Germinal center (tissue), 1 donor: ENCODE measurements around the gene EFEMP2.
A peak's percentile ranks its signal among the peaks of the same experiment; 100 is the strongest.
"Not testable (repeated sequence)": the region's sequence is repeated elsewhere in the genome, so short reads cannot be mapped to it uniquely, and the experiment has no call there.

Experiments
- DNase-seq: peaks from one replicate; pipeline ENCODE4 v3.0.0; 2012; ENCODE audit warnings: mixed read lengths, low spot score

EFEMP2 gene

DNA sequence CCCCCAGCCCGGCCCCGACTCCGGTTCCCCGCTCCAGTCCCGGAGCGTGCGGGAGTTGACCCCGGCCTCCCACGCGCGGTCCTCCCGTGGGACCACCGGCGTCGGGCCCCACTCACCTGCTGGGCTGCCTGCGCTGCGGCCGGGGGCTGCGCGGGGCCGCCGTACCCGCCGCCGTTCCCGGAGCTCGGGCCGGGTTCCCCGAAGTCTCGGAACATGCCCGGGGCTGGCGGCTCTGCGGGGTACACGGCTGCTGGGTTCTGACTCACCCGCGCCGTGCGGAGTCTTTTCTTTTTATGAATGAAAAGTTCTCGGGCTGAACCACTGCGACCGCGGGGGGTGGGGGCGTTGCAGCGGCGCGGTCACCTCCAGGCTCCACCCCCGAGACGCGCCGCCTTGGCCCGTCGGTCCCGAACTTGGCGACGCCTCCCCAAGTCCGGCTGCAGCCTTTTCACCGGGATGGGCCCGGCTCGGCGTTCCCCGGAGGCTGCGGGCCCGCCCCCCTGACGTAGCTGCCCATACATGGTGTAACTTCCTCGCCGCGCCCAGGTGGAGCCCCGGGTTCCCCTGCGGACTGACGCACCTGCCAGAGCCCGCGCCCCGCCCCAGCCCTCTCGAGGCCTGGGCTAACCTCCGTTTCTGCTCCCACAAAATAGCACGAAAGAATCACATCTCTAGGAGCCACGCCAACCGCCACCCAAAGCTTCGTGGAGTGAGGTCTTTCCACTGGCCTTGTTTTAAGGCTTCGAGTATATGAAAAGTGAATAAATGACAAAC, 27.7 kb upstream of the EFEMP2 start, which contains the start of gene FOSL1:
Gene FOSL1 (minus strand): TSS at position 264 of the 774 bp plus-strand sequence. CDS start 49 bp downstream, at position 215.
- DNase-seq, result peak; percentile 87

DNA sequence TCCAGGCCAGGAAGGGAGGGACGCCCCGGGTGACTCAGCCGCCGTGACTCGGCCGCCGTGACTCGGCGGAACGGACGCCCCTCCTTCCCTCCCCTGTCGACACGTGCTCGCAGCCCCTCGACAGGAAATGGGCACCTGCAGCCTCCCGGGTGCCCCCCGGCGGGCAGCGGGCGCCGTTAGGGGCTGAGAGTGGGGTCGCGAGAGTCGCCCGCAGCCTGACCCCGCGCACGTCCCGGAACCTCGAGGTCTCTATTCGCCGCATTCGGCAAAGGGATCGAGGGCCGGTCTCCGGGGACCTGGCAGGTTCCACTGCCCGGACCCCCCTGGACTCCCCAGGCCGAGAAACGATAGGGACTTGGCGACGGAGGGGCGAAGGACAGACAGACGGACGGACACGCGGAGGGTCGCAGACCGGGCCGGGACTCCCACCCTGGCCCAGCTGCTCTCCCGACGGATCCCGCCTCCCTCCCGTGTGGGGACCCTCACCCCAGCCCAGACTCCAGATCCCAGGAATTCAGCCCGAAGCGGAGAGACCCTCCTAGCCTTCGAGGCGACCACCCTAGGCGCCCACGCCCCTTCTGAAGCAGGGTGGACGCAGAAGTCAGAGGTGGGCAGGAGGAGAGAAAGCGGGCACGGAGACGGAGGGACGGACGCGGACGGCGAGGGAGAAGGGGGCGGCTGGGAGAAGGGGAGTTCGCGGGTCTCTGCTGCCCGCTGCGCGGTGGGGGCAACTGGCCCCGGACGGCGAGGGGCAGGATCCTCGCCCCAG, 26.9 kb upstream of the EFEMP2 start:
- no peak for DNase-seq

DNA sequence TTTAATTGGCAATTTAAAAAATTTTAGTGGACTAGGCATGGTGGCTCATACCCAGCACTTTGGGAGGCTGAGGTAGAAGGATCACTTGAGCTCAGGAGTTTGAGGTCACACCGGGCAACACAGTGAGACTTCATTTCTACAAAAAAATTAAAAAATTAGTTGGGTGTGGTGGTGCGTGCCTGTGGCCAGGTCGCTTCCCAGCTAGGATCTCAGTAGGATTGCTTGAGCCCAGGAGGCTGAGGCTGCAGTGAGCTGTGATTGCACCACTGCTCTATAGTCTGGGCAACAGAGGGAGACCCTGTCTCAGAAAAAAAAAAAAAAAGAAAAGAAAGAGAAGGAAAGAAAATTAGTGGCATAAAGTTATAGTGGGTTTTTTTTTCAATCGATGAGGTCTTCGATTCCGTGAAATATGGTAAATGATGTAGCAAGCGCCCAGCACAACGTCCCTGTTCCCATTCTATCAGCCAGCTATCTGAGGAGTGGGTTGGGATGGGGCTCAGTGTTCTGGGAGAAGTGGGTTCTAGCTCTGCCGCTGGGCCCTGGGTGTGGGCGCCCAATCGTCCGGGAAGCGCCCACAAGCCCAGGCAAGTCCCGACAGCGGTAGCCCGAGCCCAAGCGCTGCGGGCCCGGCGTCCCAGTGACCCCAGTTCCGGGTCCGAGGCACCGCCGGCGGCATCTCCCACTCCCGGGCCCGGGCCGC, 26.2 kb upstream of the EFEMP2 start:
- no peak for DNase-seq

DNA sequence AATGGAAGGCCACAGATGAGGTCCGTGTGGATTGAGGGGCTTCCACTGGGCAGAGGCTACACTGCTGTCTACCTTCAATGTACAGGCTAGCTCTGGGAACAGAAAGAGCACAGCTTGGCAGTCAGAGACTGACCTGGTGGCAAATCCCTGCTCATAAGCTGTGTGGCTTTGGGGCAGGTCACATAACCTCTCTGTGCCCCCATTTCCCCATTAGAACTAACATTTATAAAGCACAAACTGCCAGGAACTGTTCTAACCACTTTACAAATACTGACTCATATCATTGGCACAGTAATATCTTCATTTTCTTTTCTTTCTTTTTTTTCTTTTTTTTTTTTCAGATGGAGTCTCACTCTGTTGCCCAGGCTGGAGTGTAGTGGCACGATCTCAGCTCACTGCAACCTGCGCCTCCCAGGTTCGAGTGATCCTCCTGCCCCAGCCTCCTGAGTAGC, 24.4 kb upstream of the EFEMP2 start:
- no peak for DNase-seq

DNA sequence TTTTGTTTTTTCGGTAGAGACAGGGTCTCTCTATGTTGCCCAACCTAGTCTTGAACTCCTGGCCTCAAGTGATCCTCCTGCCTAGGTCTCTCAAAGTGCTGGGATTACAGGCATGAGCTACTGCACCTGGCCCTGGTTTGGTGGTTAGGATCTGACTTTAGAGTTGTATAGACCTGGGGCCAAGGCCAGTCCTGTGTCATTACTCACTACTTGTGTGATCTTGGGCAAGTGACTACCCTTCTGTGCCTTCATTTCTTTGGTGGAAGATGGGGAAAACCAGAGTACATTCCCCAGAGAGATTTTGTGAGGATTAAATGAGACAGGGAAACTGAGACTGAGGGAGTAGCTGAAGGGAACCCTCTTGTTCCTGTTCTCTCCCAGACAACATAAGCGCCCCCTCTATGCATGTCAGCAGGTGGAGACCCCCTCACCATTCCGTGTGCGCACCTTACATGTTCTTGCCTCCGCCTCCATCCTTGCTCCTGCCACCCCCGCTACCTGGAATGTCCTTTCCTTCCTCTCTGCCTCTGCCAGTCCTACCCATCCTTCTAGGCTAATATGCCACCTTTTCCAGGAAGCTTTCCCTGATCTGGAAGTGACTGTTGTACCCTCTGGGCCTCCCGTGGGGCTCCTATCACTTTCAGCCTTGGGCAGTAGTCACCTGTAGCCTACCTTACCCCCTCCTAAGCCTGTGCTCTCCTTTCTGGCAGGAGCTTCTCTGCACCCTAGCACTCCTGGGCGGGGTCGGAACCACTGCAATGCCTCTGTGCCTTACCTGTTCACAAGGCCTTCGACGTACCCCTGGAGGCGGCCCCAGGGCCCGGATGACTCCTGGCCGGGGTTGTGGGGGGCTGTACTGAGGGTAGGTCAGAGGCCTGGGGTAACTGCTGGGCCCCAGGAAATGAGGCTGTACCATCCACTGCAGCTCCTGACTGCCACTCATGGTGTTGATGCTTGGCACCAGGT, 23.7 kb upstream of the EFEMP2 start:
- DNase-seq, result no peak

DNA sequence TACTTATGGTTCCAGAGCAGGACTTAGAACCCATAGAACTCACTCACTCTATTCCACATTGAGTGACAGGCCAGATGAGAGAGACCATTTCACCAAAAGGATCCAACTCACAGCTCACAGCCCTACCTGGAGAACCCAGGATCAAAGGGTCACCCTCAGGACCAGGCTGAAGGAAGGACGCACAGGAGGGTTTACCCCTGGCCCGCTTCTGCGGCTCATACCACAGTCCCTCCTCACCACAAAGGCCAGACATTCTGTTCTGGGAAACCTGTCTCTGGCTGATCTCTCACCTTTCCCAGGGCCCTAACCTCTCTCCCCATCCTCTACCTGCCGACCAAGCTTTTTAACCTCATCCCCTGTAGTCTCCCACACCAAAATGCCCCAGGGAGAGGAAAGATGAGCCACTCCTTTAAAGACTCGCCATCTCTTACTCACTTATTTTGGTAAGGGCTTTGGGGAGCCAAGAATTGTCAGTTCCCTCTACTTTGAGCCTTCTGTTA, 22.9 kb upstream of the EFEMP2 start:
- no peak for DNase-seq

DNA sequence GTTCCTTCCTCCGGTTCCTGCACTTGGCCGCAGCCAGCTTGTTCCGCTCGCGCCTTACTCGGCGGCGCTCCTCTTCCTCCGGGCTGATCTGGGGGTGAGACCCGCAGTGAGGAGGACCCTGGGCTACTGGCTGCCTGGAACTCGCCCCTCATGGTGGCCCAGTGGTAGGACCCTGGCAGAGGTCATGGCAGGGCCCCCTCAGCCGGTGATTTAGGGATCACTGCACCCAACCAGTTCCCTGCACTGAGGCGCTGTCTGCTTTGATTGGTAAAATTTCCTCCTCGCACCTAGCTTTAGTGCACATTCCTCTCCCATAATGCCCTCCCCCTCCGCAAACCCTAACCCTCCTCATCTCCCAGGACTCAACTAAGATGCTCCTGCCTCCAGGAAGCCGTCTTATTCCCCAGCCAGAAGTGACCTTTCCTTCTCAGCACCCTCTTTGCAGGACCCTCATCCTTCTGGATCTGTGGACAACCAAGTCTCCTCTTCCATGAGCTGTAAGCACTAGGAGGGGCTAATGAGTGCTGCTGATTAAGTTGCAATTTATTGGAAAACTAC, 21.5 kb upstream of the EFEMP2 start:
- no peak for DNase-seq

DNA sequence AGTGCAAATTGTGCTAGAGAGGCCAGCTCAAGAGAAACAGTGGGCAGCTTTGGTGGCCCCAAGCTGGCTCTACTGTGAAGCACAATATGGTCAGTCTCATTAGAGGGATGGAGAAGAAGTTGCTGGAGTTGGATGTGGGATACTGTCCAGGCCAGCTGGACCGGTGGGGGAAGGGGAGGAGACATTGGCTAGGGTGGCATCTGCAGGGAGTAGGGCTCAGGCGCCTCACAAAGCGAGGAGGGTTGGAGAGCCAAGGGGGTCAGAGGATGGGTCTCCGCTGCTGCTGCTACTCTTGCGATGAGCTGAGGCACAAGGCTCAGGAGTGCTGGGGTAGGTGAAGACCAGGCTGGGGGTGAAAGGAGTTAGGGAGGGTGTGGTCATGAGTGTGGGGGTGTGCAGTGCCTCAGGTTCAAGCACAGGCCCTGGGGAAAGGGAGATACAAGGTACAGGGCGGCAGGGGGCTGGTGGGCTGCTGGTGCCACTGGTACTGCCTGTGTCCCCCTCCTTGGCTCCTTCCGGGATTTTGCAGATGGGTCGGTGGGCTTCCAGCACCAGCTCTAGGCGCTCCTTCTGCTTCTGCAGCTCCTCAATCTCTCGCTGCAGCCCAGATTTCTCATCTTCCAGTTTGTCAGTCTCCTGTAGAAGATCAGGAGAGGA, 20.2 kb upstream of the EFEMP2 start:
- no peak for DNase-seq

DNA sequence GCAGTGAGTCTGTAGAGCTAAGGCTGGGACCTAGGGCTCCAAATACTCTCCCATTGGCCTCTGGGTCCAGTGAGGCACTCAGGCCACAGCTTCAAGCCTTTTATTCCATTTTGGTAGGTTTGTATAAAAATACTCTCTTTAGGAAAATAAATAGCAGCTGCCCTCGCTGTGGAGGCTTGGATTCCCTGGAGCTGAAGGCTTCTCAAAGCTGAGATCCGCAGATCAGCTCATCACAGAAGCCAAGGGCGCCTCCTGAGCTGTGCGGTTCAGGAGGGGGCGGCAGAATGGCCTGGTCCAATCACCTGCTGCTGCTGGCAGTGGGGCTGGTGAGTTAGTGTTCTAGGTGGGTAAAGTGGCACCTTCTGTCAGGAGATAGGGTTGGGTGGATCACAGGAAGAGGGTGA, 19.5 kb upstream of the EFEMP2 start:
- not testable (repeated sequence) for DNase-seq

DNA sequence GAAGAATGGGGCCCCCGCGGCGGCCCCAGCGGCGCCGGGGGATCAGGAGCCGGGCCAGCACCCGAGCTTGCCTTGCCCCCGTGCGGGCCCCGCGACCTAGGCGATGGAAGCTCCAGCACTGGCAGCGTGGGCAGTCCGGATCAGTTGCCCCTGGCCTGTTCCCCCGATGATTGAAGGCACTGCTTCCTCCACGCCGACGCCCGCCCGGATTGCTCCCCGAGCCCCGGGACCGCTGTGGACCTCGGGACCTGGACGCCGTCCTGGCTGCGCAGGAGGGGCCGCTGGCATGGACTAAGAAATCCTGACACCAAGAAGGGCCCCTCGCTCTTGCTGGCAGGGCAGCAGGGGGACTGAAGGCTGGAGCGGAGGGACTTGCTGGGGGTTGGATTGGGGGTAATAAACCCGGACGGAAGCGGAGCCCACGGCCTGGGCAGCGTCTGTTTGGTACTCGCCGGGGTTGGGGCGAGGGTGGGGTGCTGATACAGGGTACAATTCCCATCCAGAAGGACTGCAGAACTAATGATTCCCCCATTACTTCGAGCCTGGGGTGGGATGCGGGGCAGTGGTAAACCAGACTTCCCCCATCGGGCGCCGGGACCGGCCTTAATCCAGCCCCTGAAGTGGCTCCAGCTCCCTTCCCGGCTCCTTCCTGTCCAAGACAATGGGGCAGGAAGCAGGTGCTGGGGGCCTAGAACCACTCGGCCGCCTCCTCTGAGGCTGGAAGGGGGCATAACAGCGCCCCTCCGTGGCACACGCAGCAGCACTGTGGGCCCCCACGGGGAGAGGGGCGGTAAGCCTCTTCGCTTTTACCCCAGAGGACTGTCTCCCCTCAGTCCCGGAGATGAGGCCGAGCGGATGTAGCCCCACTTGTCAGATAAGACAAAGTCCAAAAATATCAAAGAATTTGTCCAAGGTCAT, 18.9 kb upstream of the EFEMP2 start:
- no peak for DNase-seq

DNA sequence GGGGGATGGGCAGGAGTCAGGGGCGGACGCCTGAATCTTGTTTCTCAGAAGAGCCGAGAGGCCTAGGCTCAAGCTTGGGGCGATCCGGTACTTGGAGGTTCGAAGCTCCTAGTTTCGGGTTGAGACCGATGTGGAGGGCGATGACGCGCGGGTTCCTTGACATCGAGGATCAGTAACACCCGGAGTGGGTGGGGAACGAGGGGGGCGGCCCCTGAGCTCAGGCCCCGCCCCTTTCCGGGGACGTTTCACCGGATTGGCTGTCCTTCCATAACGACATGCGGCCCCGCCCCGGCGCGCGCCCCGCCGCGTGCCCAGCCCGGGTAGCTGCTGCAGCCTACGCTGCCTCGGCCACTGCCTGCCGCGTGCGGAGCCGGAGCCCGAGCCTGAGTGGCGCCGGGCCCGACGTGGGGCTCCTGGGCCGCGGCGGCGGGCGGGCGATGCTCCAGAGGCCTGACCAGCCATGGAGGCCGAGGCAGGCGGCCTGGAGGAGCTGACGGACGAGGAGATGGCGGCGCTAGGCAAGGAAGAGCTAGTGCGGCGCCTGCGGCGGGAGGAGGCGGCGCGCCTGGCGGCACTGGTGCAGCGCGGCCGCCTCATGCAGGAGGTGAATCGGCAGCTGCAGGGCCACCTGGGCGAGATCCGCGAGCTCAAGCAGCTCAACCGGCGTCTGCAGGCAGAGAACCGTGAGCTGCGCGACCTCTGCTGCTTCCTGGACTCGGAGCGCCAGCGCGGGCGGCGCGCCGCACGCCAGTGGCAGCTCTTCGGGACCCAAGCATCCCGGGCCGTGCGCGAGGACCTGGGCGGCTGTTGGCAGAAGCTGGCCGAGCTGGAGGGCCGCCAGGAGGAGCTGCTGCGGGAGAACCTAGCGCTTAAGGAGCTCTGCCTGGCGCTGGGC, 18.0 kb upstream of the EFEMP2 start, which contains the start of gene CCDC85B:
Gene CCDC85B (plus strand): TSS at position 350 of the 895 bp plus-strand sequence. CDS start 111 bp downstream, at position 461.
- peak; percentile 97 for DNase-seq

DNA sequence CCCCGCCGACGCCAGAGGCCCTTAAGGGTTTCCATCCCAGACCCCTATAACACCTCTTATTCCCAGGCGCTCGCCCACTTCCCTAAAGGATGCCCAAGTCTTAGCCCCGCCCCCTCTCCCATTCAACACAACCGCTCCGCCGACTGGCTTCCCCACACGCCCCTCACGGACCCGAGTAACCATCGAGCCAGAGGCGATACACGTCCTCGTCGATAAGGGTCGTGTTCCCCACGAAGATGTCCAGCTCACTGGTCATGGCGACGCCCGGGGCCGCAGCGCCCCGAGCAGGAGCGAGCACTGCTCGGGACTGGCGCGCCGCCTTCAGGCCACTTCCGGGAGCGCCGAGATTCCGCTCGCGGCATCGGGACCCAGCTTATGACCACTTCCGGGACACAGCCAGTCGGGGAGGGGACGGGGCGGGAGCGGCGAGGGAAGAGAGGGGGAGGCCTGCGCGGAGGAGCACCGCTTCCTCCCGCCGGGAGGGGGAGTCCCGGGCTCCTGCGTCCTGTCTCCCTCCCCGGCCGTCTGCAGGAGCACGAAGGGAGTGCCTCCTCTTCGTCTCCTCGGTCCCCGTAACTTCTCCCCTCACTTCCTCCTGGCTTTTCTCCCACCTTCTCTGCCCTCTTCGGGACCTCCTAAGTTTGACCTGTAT, 15.7 kb upstream of the EFEMP2 start, which contains the start of gene FIBP:
Gene FIBP (minus strand): TSS at position 309 of the 652 bp plus-strand sequence. CDS start 53 bp downstream, at position 256.
- DNase-seq, result peak; percentile 96

DNA sequence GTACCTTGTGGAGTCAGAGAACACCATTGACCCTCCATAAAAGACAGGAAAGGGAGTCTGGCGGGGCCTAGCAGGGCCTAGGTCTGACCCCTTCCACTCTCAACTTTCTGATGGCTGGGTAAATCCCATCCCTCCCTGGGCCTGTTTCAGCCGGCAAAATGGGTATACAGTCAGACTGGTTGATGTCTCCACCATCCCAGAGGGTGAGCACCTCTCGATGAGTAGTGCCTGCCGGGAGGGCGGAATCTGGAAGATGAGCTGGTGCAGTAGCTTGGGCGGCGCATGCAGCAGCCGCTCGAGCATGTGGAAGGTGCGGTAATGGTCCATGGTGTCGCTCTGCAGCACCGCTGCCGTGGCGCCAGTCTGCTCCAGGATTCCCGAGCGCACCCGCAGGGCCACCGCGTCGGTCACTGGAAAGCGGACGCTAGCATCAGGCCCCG, 15.1 kb upstream of the EFEMP2 start:
- no peak for DNase-seq

DNA sequence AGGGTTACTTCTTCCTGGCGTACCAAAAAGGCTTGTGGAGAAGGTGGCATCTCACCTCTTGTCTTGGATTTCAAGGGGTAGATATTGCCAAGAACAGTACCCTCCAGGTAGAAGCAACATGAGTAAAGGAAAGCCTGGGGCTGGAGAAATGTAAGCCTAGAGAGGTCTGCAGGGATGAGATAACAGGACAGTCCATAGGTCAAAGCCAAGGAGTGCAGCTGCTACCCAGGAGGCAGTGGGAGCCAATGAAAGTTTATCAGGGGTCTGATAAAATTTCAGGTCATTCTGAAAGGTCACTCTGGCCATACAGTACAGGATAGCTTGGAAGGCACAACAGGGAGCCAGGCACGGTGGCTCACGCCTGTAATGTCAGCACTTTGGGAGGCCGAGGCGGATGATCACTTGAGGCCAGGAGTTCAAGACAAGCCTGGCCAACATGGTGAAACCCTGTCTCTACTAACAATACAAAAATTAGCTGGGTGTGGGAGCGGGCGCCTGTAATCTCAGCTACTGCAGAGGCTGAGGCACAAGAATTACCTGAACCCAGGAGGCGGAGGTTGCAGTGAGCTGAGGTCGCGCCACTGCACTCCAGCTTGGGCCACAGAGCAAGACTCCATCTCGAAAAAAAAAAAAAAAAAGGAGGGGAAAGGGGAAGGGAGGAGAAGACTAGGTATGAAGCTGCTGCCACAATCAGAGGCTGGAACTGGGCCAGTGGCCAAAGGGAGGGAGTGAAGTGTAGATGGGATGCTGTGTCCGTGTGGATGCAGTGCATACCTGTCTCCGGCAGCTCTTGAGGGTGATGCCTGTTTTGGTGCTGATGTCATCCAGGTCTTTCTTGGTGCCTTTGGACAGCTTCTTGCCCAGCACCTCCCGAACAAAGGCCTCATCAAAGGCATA, 14.5 kb upstream of the EFEMP2 start:
- no peak for DNase-seq

DNA sequence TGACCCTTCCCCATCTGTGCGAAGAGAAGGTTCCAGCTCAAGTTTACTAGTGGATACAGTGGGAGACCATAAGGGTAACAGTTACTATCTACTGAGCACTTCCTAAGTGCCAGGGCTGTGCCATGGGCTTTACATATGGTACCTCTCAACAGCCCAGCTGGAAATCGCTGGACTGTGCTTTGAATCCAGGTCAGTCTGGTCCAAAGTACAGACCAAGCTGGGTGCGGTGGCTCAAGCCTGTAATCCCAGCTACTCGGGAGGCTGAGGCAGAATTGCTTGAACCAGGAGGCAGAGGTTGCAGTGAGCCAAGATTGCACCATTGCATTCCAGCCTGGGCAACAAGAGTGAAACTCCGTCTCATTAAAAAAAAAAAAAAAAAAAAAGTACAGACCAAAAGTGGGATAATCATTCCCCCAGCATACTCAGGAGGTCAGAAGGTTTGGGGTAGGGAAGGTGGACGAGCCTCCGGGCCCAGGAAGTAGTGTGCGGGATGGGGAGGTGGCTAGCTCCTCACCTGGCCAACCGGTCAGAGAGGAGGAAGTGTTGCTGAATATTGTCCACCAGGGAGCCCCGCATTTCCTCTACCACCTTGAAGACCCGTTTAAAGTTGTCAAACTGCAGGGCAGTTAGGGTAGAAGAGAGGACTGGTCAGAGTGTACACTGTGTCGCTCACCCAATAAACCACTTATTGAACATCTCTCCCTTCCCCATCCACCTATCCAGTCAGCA, 13.4 kb upstream of the EFEMP2 start:
- DNase-seq, result no peak

DNA sequence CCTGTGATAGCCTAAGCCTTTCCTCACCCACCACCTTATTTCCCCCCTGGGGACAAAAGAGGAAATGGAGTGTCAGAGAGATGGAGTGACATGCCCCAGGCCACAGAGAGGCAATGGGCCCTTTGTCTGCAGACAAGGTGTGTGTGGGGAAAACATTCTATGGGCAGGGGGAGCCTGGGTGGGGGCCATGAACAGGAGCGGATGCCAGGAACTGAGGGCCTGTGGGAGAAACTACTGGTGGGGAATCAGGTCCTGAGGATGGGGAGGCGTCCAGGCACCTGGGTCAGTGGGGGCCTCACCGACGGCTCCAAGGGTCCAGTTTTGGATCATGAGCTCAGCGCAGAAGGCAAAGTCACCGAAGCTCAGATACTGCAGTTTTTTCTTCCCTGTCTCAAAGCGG, 12.6 kb upstream of the EFEMP2 start:
- DNase-seq, result no peak
